NB4 (cell line): ENCODE results near the gene GDPD1.

Experiments used
- DNase-seq: peaks from one replicate; pipeline ENCODE4 v3.0.0; 2010; ENCODE audit warnings: low read depth
- H3K4me3 ChIP-seq: one replicate; pipeline ENCODE4 v1.5.1; 2011; ENCODE audit warnings: mild to moderate bottlenecking, low read depth, low read length, moderate library complexity
- CTCF ChIP-seq: IDR thresholded peaks from one replicate; pipeline ENCODE4 v1.5.1; 2012; ENCODE audit warnings: low read depth, low read length
- MAX ChIP-seq: IDR thresholded peaks from 2 replicates; pipeline ENCODE4 v1.6.1; 2011; ENCODE audit warnings: low read depth, low read length
- MYC ChIP-seq: IDR thresholded peaks from 2 replicates; pipeline ENCODE4 v1.6.1; 2011; ENCODE audit warnings: low read depth, low read length
- POLR2A ChIP-seq: IDR thresholded peaks from 2 replicates; pipeline ENCODE4 v1.6.1; 2011; ENCODE audit warnings: mild to moderate bottlenecking; ENCODE audit not compliant: insufficient read length; ENCODE audit errors: extremely low read depth

Gene GDPD1

GRCh38 chr17:59296190-59296589 is 75.9 kb downstream of the GDPD1 start:
- no peak for DNase-seq
- H3K4me3 ChIP-seq, result no peak overlapping the region
- no peak for TF ChIP-seq POLR2A
- no peak for TF ChIP-seq MYC
- no peak for TF ChIP-seq MAX
- TF ChIP-seq CTCF, result no peak

- H3K4me3 ChIP-seq, result no peak overlapping the region
- TF ChIP-seq MAX (no peak), POLR2A (no peak), CTCF (no peak), MYC (no peak)
- DNase-seq, result no peak
These were observed 78.2 kb downstream of the GDPD1 start for GRCh38 chr17:59298521-59298920.

- DNase-seq, result no peak
- TF ChIP-seq MAX (no peak), POLR2A (no peak), MYC (no peak), CTCF (no peak)
- no peak overlapping the region for H3K4me3 ChIP-seq
These were observed 79.2 kb downstream of the GDPD1 start for GRCh38 chr17:59299400-59300092.

- no peak overlapping the region for H3K4me3 ChIP-seq
- DNase-seq, result no peak
These were observed 80.6 kb downstream of the GDPD1 start for GRCh38 chr17:59300941-59301340.

GRCh38 chr17:59304811-59305210 is 84.5 kb downstream of the GDPD1 start:
- no peak for TF ChIP-seq CTCF
- no peak for TF ChIP-seq MAX
- no peak for TF ChIP-seq POLR2A
- no peak for TF ChIP-seq MYC
- DNase-seq, result no peak
- H3K4me3 ChIP-seq, result no peak overlapping the region

More at GRCh38 chr17:59300941-59301340, 80.6 kb downstream of the GDPD1 start:
- TF ChIP-seq MYC (no peak), MAX (no peak), POLR2A (no peak), CTCF (no peak)
